ENCODE data around the gene HSPA4.
"Not testable (repeated sequence)": the region's sequence is repeated elsewhere in the genome, so short reads cannot be mapped to it uniquely, and the experiment has no call there.

GRCh38 chr5:133085171-133085570, 33.4 kb downstream of the HSPA4 start:
- TF ChIP-seq CTCF (IDR thresholded peaks at IDR 0.05; ENCODE audit: low read depth, low read length); EZH2phosphoT487 (IDR thresholded peaks at IDR 0.05; ENCODE audit: low read depth): not testable (repeated sequence)
